SK-N-SH (cell line): Measurements from ENCODE around the gene LAMP5. TPM values are rescaled to one million over a fixed set of nuclear protein-coding genes. Genes with fewer than 3 reads are reported as not detected.
A peak's percentile ranks its signal among the peaks of the same experiment; 100 is the strongest.

Source experiments
- CTCF ChIA-PET: fragments of 300-600, 350-600 bp; formaldehyde crosslinking; extraction: SDS; loops from one replicate; lab custom pipeline; 2021; lab: Yijun Ruan, JAX
- POLR2A ChIA-PET: fragments of 350-600 bp; sonication (Branson Sonifier 250); formaldehyde crosslinking; extraction: SDS; loops from one replicate; lab custom pipeline; 2020; ENCODE audit warnings: antibody characterized with exemption, inconsistent platforms; lab: Yijun Ruan, JAX
- DNase-seq: peaks from one replicate; pipeline ENCODE4 v3.0.0; 2012
- H2AFZ ChIP-seq: fragments of 200-600 bp; sonication (generic); 2 replicates; pipeline ENCODE4 v1.8.1; 2016; ENCODE audit warnings: antibody characterized with exemption, mild to moderate bottlenecking, low read depth
- H3F3A ChIP-seq: fragments of 200-600 bp; sonication (generic); replicated peaks from 2 replicates; pipeline ENCODE3; 2016; ENCODE audit warnings: antibody characterized with exemption, mild to moderate bottlenecking; ENCODE audit not compliant: insufficient read depth
- H3K27ac ChIP-seq, 2 experiments: fragments of 200-500 bp in 1 of 2; fragments of 200-600 bp in 1 of 2; sonication (Bioruptor generic) in 1 of 2; sonication (generic), shearing (Covaris generic) in 1 of 2; 2 replicates each; pipeline versions ENCODE4 v1.5.1 to v1.6.1; 2014 to 2016; ENCODE audit warnings: low read depth in 2 of 2, inconsistent platforms in 1 of 2, low read length in 1 of 2, mild to moderate bottlenecking in 1 of 2, mixed read lengths in 1 of 2
- H3K27me3 ChIP-seq: fragments of 200-600 bp; sonication (generic), shearing (Covaris generic); 2 replicates; pipeline ENCODE4 v1.6.1; 2016; ENCODE audit warnings: mixed run types; ENCODE audit not compliant: insufficient read depth
- H3K36me3 ChIP-seq, 2 experiments: fragments of 200-500 bp in 1 of 2; fragments of 200-600 bp in 1 of 2; sonication (Bioruptor generic) in 1 of 2; sonication (generic) in 1 of 2; replicated peaks in 1 of 2; 2 replicates each; pipeline versions ENCODE3 to v1.5.1; 2014 to 2016; ENCODE audit warnings: low read length in 1 of 2, mild to moderate bottlenecking in 1 of 2; ENCODE audit not compliant: insufficient read depth in 2 of 2, control insufficient read depth in 1 of 2
- H3K4me1 ChIP-seq, 2 experiments: fragments of 200-500 bp in 1 of 2; fragments of 200-600 bp in 1 of 2; sonication (Bioruptor generic) in 1 of 2; sonication (generic), shearing (Covaris generic) in 1 of 2; 2 replicates each; pipeline versions ENCODE4 v1.5.1 to v1.6.1; 2014 to 2016; ENCODE audit warnings: low read depth in 1 of 2, low read length in 1 of 2, mixed run types in 1 of 2; ENCODE audit not compliant: insufficient read depth in 2 of 2, control insufficient read depth in 1 of 2
- H3K4me2 ChIP-seq: fragments of 200-600 bp; sonication (generic), shearing (Covaris generic); 2 replicates; pipeline ENCODE4 v1.6.1; 2017; ENCODE audit warnings: mixed run types
- H3K4me3 ChIP-seq, 2 experiments: fragments of 200-500 bp in 1 of 2; fragments of 200-600 bp in 1 of 2; sonication (Bioruptor generic) in 1 of 2; sonication (generic), shearing (Covaris generic) in 1 of 2; 2 replicates each; pipeline versions ENCODE4 v1.5.1 to v1.8.1; 2014 to 2016; ENCODE audit warnings: low read depth in 2 of 2, inconsistent platforms in 1 of 2, low read length in 1 of 2, mild to moderate bottlenecking in 1 of 2, mixed read lengths in 1 of 2, moderate library complexity in 1 of 2
- H3K79me2 ChIP-seq: fragments of 200-600 bp; sonication (generic); 2 replicates; pipeline ENCODE4 v1.8.1; 2017; ENCODE audit warnings: mild to moderate bottlenecking; ENCODE audit not compliant: insufficient read depth
- H3K9ac ChIP-seq: fragments of 200-600 bp; sonication (generic); 2 replicates; pipeline ENCODE4 v1.6.1; 2017; ENCODE audit warnings: mixed run types
- H3K9me2 ChIP-seq: fragments of 200-600 bp; sonication (generic); 2 replicates; pipeline ENCODE4 v1.6.1; 2017; ENCODE audit warnings: mixed run types
- H3K9me3 ChIP-seq: fragments of 200-600 bp; sonication (generic); 2 replicates; pipeline ENCODE4 v1.6.1; 2017; ENCODE audit warnings: mixed run types, mild to moderate bottlenecking, moderate library complexity
- H4K20me1 ChIP-seq: fragments of 200-600 bp; sonication (generic); 2 replicates; pipeline ENCODE4 v1.6.1; 2017; ENCODE audit warnings: mild to moderate bottlenecking, mixed run types; ENCODE audit not compliant: insufficient read depth
- CHD2 ChIP-seq: fragments of 150-350 bp; IDR thresholded peaks from 2 replicates; pipeline ENCODE4 v1.6.1; 2018; ENCODE audit warnings: low read length; ENCODE audit not compliant: partially characterized antibody
- EP300 ChIP-seq, 2 experiments: IDR thresholded peaks; 2 replicates each; pipeline versions ENCODE4 v1.4.0 to v1.6.1; 2012; ENCODE audit warnings: borderline replicate concordance in 1 of 2, low read depth in 1 of 2, low read length in 1 of 2
- FOSL2 ChIP-seq: IDR thresholded peaks from 2 replicates; pipeline ENCODE4 v1.4.0; 2012; ENCODE audit warnings: low read depth, mild to moderate bottlenecking, moderate library complexity, borderline replicate concordance
- FOXM1 ChIP-seq: IDR thresholded peaks from 2 replicates; pipeline ENCODE4 v1.4.0; 2012; ENCODE audit warnings: low read depth, mild to moderate bottlenecking
- MEF2A ChIP-seq: IDR thresholded peaks from 2 replicates; pipeline ENCODE4 v1.4.0; 2012; ENCODE audit warnings: low read depth, borderline replicate concordance
- MXI1 ChIP-seq: IDR thresholded peaks from 2 replicates; pipeline ENCODE4 v1.6.1; 2012; ENCODE audit warnings: mild to moderate bottlenecking, low read depth, low read length, improper control_type of control experiment
- NFIC ChIP-seq: IDR thresholded peaks from 2 replicates; pipeline ENCODE4 v1.4.0; 2012; ENCODE audit warnings: borderline replicate concordance
- NRF1 ChIP-seq: IDR thresholded peaks from 2 replicates; pipeline ENCODE4 v1.6.1; 2012; ENCODE audit warnings: low read depth, mild to moderate bottlenecking, low read length
- POLR2AphosphoS5 ChIP-seq: IDR thresholded peaks from 2 replicates; pipeline ENCODE4 v1.6.1; 2012; ENCODE audit warnings: low read depth, low read length
- SMC3 ChIP-seq: IDR thresholded peaks from 2 replicates; pipeline ENCODE4 v1.6.1; 2012; ENCODE audit warnings: low read depth, low read length, improper control_type of control experiment
- YY1 ChIP-seq: IDR thresholded peaks from 2 replicates; pipeline ENCODE4 v1.4.0; 2012; ENCODE audit warnings: low read depth, mild to moderate bottlenecking
- WGBS: methylation state at CpG from one replicate; pipeline ENCODE4 v1.1.6; 2017; ENCODE audit warnings: low lambda C conversion rate; 5-methylcytosine and 5-hydroxymethylcytosine counted together
- polyA plus RNA-seq, 3 experiments: library from polyadenylated mRNA; depleted of rRNA; stranded (reverse); fragments of >200 nt; gene quantifications; 2 replicates each; pipeline ENCODE4 v1.2.3, GENCODE V29; 2012
- TF ChIP-seq, protein P1 (sequence below): IDR thresholded peaks from 2 replicates; pipeline ENCODE4; 2012
- TF ChIP-seq, protein P2 (sequence below): IDR thresholded peaks from 2 replicates; pipeline ENCODE4 v1.4.0; 2012; ENCODE audit warnings: low read depth, borderline replicate concordance
- TF ChIP-seq, protein P3 (sequence below): IDR thresholded peaks from 2 replicates; pipeline ENCODE4 v1.4.0; 2012; ENCODE audit warnings: low read depth, borderline replicate concordance

LAMP5 gene
- polyA plus RNA-seq, 1 of the 3 experiments (the other 2 are of a cell fraction), result 4.8 TPM

DNA sequence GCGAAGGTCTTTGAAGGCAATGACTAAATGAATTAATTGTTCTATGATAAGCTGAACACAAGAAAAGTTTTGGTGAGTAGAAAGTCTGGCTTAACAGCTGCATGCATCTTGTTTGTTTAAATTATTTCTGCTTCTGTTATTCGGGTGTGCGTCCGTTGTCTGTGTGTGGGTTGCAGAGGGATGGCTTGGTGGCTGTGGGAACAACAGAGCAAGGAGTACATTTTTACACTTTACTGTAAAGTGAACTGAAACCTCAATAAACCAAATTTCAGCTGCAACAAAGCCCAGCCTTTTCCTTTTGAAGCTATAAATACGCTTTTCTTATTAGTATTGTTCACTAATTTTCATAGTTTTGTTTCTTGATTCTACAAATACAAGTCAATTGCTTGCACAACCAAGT, 3.5 kb upstream of the LAMP5 start:
- Histone ChIP-seq H3K9me2 (no peaks in the 10 kb centered on the region), H3K4me2 (no peak overlapping the region), H3K4me1 (peaks cover 0 to 16% of the 10 kb centered on the region in 2 experiments; a peak in 3 of 4 replicates), H4K20me1 (no peaks in the 10 kb centered on the region), H3K27ac (no peak overlapping the region), H3K36me3 (no peaks in the 10 kb centered on the region), H3F3A (peaks cover 6% of the 10 kb centered on the region), H3K4me3 (no peak overlapping the region), H3K79me2 (no peaks in the 10 kb centered on the region), H3K9me3 (no peaks in the 10 kb centered on the region), H2AFZ (no peak overlapping the region), H3K27me3 (peaks cover 4% of the 10 kb centered on the region; the same call in 1 of the 2 replicates), H3K9ac (no peak overlapping the region)
- ChIA-PET CTCF (no interaction called here), POLR2A (no interaction called here)
- no peak for DNase-seq
- TF ChIP-seq EP300 (IDR thresholded peaks at IDR 0.05; ENCODE audit: borderline replicate concordance in 1 of 2, low read depth in 1 of 2, low read length in 1 of 2) (no peak), YY1 (no peak), CHD2 (no peak), MEF2A (no peak), MXI1 (no peak), NFIC (no peak), SMC3 (no peak)
- TF ChIP-seq, protein P1, sequence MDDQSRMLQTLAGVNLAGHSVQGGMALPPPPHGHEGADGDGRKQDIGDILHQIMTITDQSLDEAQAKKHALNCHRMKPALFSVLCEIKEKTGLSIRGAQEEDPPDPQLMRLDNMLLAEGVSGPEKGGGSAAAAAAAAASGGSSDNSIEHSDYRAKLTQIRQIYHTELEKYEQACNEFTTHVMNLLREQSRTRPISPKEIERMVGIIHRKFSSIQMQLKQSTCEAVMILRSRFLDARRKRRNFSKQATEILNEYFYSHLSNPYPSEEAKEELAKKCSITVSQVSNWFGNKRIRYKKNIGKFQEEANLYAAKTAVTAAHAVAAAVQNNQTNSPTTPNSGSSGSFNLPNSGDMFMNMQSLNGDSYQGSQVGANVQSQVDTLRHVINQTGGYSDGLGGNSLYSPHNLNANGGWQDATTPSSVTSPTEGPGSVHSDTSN, result no peak
- WGBS, result 89% methylated on average over 5 of the region's 5 CpGs

DNA sequence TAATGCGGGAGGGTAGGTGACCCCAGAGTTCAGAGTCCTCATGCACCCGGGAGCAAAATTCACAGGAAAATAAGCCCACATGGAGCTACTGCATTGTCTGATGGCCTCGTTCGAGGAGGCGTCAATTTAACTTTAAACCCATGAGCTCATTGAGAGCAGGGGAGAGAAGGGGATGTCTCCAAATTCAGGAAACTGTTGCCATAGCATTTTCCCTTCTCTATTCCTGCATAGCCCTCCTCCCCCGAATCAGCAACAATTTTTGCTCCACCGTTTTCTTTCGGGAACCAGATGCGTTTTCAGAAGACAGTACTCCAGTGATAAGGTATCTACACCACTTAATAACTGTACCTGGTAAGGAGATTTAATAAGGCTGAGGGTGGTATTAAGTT, 324 bp upstream of the LAMP5 start:
- Histone ChIP-seq H3K9ac (no peak overlapping the region), H3K27me3 (peaks cover 11% of the 10 kb centered on the region; the same call in 1 of the 2 replicates), H3F3A (peaks cover 6% of the 10 kb centered on the region), H3K79me2 (no peaks in the 10 kb centered on the region), H3K9me3 (no peaks in the 10 kb centered on the region), H3K9me2 (no peaks in the 10 kb centered on the region), H3K4me1 (peaks cover 0 to 19% of the 10 kb centered on the region in 2 experiments; a peak in 3 of 4 replicates), H3K4me2 (peak overlapping the region; percentile 77; the same call in 1 of the 2 replicates), H3K4me3 (peak overlapping the region in 1 of 2 experiments; percentile 54; a peak in 2 of 4 replicates), H3K36me3 (no peaks in the 10 kb centered on the region), H3K27ac (peak overlapping the region in 1 of 2 experiments; percentile 58; a peak in 1 of 4 replicates), H2AFZ (no peak overlapping the region), H4K20me1 (no peaks in the 10 kb centered on the region)
- ChIA-PET CTCF (interaction anchor here (1.0 to 4.4 kb wide), 9 partner anchors 8 to 106 kb away, joined by 3 to 27 read pairs (median 7); no protein-coding TSS in a partner anchor), POLR2A (interaction anchor here (1.2 to 2.8 kb wide), 4 partner anchors 18 to 95 kb away, joined by 3 to 8 read pairs (median 6); no protein-coding TSS in a partner anchor)
- TF ChIP-seq FOXM1, result no peak
- TF ChIP-seq, protein P2, sequence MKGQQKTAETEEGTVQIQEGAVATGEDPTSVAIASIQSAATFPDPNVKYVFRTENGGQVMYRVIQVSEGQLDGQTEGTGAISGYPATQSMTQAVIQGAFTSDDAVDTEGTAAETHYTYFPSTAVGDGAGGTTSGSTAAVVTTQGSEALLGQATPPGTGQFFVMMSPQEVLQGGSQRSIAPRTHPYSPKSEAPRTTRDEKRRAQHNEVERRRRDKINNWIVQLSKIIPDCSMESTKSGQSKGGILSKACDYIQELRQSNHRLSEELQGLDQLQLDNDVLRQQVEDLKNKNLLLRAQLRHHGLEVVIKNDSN, result no peak
- no peak for TF ChIP-seq NRF1
- no peak for TF ChIP-seq CHD2
- TF ChIP-seq SMC3, result no peak
- TF ChIP-seq, protein P3, sequence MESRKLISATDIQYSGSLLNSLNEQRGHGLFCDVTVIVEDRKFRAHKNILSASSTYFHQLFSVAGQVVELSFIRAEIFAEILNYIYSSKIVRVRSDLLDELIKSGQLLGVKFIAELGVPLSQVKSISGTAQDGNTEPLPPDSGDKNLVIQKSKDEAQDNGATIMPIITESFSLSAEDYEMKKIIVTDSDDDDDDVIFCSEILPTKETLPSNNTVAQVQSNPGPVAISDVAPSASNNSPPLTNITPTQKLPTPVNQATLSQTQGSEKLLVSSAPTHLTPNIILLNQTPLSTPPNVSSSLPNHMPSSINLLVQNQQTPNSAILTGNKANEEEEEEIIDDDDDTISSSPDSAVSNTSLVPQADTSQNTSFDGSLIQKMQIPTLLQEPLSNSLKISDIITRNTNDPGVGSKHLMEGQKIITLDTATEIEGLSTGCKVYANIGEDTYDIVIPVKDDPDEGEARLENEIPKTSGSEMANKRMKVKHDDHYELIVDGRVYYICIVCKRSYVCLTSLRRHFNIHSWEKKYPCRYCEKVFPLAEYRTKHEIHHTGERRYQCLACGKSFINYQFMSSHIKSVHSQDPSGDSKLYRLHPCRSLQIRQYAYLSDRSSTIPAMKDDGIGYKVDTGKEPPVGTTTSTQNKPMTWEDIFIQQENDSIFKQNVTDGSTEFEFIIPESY, result no peak
- no peak for TF ChIP-seq FOSL2
- TF ChIP-seq POLR2AphosphoS5, result no peak
- 40% methylated on average over 9 of the region's 9 CpGs for WGBS
- DNase-seq, result peak; percentile 44
